ENCODE measurements around the gene MYCN. TPM values are rescaled to one million over a fixed set of nuclear protein-coding genes. Genes with fewer than 3 reads are reported as not detected.

MYCN gene
- total and polyA plus RNA-seq, 4 donors = 7.9 to 25.8 (median 16.2) TPM

- Histone ChIP-seq H3K27ac (ENCODE audit: low read depth, low read length) (no peak overlapping the region), H3K4me3 (ENCODE audit: low read depth, low read length) (no peak overlapping the region), H3K27me3 (ENCODE audit: control insufficient read depth, insufficient read depth, low read length) (no peaks in the 10 kb centered on the region), H3K9me3 (ENCODE audit: control insufficient read depth, insufficient read depth, low read length) (no peaks in the 10 kb centered on the region), H3K36me3 (ENCODE audit: control insufficient read depth, insufficient read depth, low read length) (no peaks in the 10 kb centered on the region), H3K4me1 (ENCODE audit: control insufficient read depth, insufficient read depth, low read length) (no peaks in the 10 kb centered on the region)
- no peak for DNase-seq (ENCODE audit: low read depth in 4 of 6, low spot score in 6 of 6)
- 100% methylated on average over 1 of the region's 5 CpGs for WGBS (ENCODE audit: insufficient coverage)
Observed at GRCh38 chr2:15929861-15930260, 10.5 kb upstream of the MYCN start.

GRCh38 chr2:15930589-15931318 is 9.6 kb upstream of the MYCN start:
- no peak overlapping the region for H3K27ac ChIP-seq (ENCODE audit: low read depth, low read length)
- no peaks in the 10 kb centered on the region for H3K27me3 ChIP-seq (ENCODE audit: control insufficient read depth, insufficient read depth, low read length)
- WGBS (ENCODE audit: insufficient coverage) = no CpG with 5 or more reads among the region's 5 CpGs
- H3K9me3 ChIP-seq (ENCODE audit: control insufficient read depth, insufficient read depth, low read length) = no peaks in the 10 kb centered on the region
- DNase-seq (ENCODE audit: low read depth in 4 of 6, low spot score in 6 of 6) = no peak
- H3K36me3 ChIP-seq (ENCODE audit: control insufficient read depth, insufficient read depth, low read length) = no peaks in the 10 kb centered on the region
- no peaks in the 10 kb centered on the region for H3K4me1 ChIP-seq (ENCODE audit: control insufficient read depth, insufficient read depth, low read length)
- H3K4me3 ChIP-seq (ENCODE audit: low read depth, low read length) = no peak overlapping the region

GRCh38 chr2:15931319-15931890 is 8.9 kb upstream of the MYCN start:
- WGBS (ENCODE audit: insufficient coverage) = 86% methylated on average over 1 of the region's 2 CpGs
- no peaks in the 10 kb centered on the region for H3K36me3 ChIP-seq (ENCODE audit: control insufficient read depth, insufficient read depth, low read length)
- DNase-seq (ENCODE audit: low read depth in 4 of 6, low spot score in 6 of 6) = peak in 1 of 6 donors; percentile 76
- H3K27me3 ChIP-seq (ENCODE audit: control insufficient read depth, insufficient read depth, low read length) = no peaks in the 10 kb centered on the region
- no peaks in the 10 kb centered on the region for H3K9me3 ChIP-seq (ENCODE audit: control insufficient read depth, insufficient read depth, low read length)
- H3K4me3 ChIP-seq (ENCODE audit: low read depth, low read length) = no peak overlapping the region
- H3K4me1 ChIP-seq (ENCODE audit: control insufficient read depth, insufficient read depth, low read length) = no peaks in the 10 kb centered on the region
- H3K27ac ChIP-seq (ENCODE audit: low read depth, low read length) = no peak overlapping the region

GRCh38 chr2:15931950-15932349 is 8.4 kb upstream of the MYCN start:
- no peak for DNase-seq (ENCODE audit: low read depth in 4 of 6, low spot score in 6 of 6)
- WGBS (ENCODE audit: insufficient coverage) = no CpG with 5 or more reads among the region's 5 CpGs
- Histone ChIP-seq H3K27me3 (ENCODE audit: control insufficient read depth, insufficient read depth, low read length) (no peaks in the 10 kb centered on the region), H3K4me3 (ENCODE audit: low read depth, low read length) (no peak overlapping the region), H3K36me3 (ENCODE audit: control insufficient read depth, insufficient read depth, low read length) (no peaks in the 10 kb centered on the region), H3K4me1 (ENCODE audit: control insufficient read depth, insufficient read depth, low read length) (no peaks in the 10 kb centered on the region), H3K9me3 (ENCODE audit: control insufficient read depth, insufficient read depth, low read length) (no peaks in the 10 kb centered on the region), H3K27ac (ENCODE audit: low read depth, low read length) (no peak overlapping the region)

GRCh38 chr2:15932394-15933183 is 7.8 kb upstream of the MYCN start:
- H3K27ac ChIP-seq (ENCODE audit: low read depth, low read length) = no peak overlapping the region
- DNase-seq (ENCODE audit: low read depth in 4 of 6, low spot score in 6 of 6) = no peak
- 96% methylated on average over 17 of the region's 21 CpGs for WGBS (ENCODE audit: insufficient coverage)
- H3K36me3 ChIP-seq (ENCODE audit: control insufficient read depth, insufficient read depth, low read length) = no peaks in the 10 kb centered on the region
- no peaks in the 10 kb centered on the region for H3K4me1 ChIP-seq (ENCODE audit: control insufficient read depth, insufficient read depth, low read length)
- H3K4me3 ChIP-seq (ENCODE audit: low read depth, low read length) = no peak overlapping the region
- no peaks in the 10 kb centered on the region for H3K9me3 ChIP-seq (ENCODE audit: control insufficient read depth, insufficient read depth, low read length)
- H3K27me3 ChIP-seq (ENCODE audit: control insufficient read depth, insufficient read depth, low read length) = no peaks in the 10 kb centered on the region

GRCh38 chr2:15933184-15933845 is 7.0 kb upstream of the MYCN start:
- no peak for DNase-seq (ENCODE audit: low read depth in 4 of 6, low spot score in 6 of 6)
- Histone ChIP-seq H3K27ac (ENCODE audit: low read depth, low read length) (no peak overlapping the region), H3K9me3 (ENCODE audit: control insufficient read depth, insufficient read depth, low read length) (no peaks in the 10 kb centered on the region), H3K27me3 (ENCODE audit: control insufficient read depth, insufficient read depth, low read length) (no peaks in the 10 kb centered on the region), H3K36me3 (ENCODE audit: control insufficient read depth, insufficient read depth, low read length) (no peaks in the 10 kb centered on the region), H3K4me1 (ENCODE audit: control insufficient read depth, insufficient read depth, low read length) (no peaks in the 10 kb centered on the region), H3K4me3 (ENCODE audit: low read depth, low read length) (no peak overlapping the region)
- WGBS (ENCODE audit: insufficient coverage) = 100% methylated on average over 6 of the region's 11 CpGs

GRCh38 chr2:15934291-15934945 is 5.9 kb upstream of the MYCN start:
- Histone ChIP-seq H3K4me1 (ENCODE audit: control insufficient read depth, insufficient read depth, low read length) (peaks cover 3% of the 10 kb centered on the region), H3K9me3 (ENCODE audit: control insufficient read depth, insufficient read depth, low read length) (no peaks in the 10 kb centered on the region), H3K27me3 (ENCODE audit: control insufficient read depth, insufficient read depth, low read length) (no peaks in the 10 kb centered on the region), H3K27ac (ENCODE audit: low read depth, low read length) (no peak overlapping the region), H3K36me3 (ENCODE audit: control insufficient read depth, insufficient read depth, low read length) (no peaks in the 10 kb centered on the region), H3K4me3 (ENCODE audit: low read depth, low read length) (no peak overlapping the region)
- no peak for DNase-seq (ENCODE audit: low read depth in 4 of 6, low spot score in 6 of 6)
- WGBS (ENCODE audit: insufficient coverage) = 60% methylated on average over 1 of the region's 4 CpGs

- H3K36me3 ChIP-seq (ENCODE audit: control insufficient read depth, insufficient read depth, low read length) = no peaks in the 10 kb centered on the region
- no peaks in the 10 kb centered on the region for H3K27me3 ChIP-seq (ENCODE audit: control insufficient read depth, insufficient read depth, low read length)
- no CpG with 5 or more reads among the region's 6 CpGs for WGBS (ENCODE audit: insufficient coverage)
- no peak overlapping the region for H3K27ac ChIP-seq (ENCODE audit: low read depth, low read length)
- no peak for DNase-seq (ENCODE audit: low read depth in 4 of 6, low spot score in 6 of 6)
- no peaks in the 10 kb centered on the region for H3K9me3 ChIP-seq (ENCODE audit: control insufficient read depth, insufficient read depth, low read length)
- H3K4me1 ChIP-seq (ENCODE audit: control insufficient read depth, insufficient read depth, low read length) = peaks cover 10% of the 10 kb centered on the region
- no peak overlapping the region for H3K4me3 ChIP-seq (ENCODE audit: low read depth, low read length)
Observed at GRCh38 chr2:15935189-15935588, 5.2 kb upstream of the MYCN start.

GRCh38 chr2:15935675-15936074 is 4.7 kb upstream of the MYCN start:
- Histone ChIP-seq H3K27ac (ENCODE audit: low read depth, low read length) (no peak overlapping the region), H3K4me3 (ENCODE audit: low read depth, low read length) (no peak overlapping the region), H3K36me3 (ENCODE audit: control insufficient read depth, insufficient read depth, low read length) (no peaks in the 10 kb centered on the region), H3K4me1 (ENCODE audit: control insufficient read depth, insufficient read depth, low read length) (peaks cover 15% of the 10 kb centered on the region), H3K27me3 (ENCODE audit: control insufficient read depth, insufficient read depth, low read length) (no peaks in the 10 kb centered on the region), H3K9me3 (ENCODE audit: control insufficient read depth, insufficient read depth, low read length) (no peaks in the 10 kb centered on the region)
- DNase-seq (ENCODE audit: low read depth in 4 of 6, low spot score in 6 of 6) = no peak
- WGBS (ENCODE audit: insufficient coverage) = no CpG with 5 or more reads among the region's 4 CpGs

Measured in spinal cord (tissue), 10 donors.